ENCODE results near the gene SET. TPM values are rescaled to one million over a fixed set of nuclear protein-coding genes. Genes with fewer than 3 reads are reported as not detected.

The SET gene
- polyA plus RNA-seq, 1 donor (not counting 4 experiments of a cell fraction or from before 2014, with no cell fraction given) = 267 TPM

GRCh38 chr9:128656416-128657343, 32.3 kb upstream of the SET start, which contains the start of gene DYNC2I2:
Gene DYNC2I2 (minus strand): TSS chr9:128656847. CDS start chr9:128656726, 121 bp downstream.
- Histone ChIP-seq H4K20me1 (ENCODE audit: control insufficient read depth, extremely low read depth, insufficient read depth, low read length) (no peaks in the 10 kb centered on the region), H3K79me2 (ENCODE audit: control insufficient read depth, insufficient read depth, low read length) (no peaks in the 10 kb centered on the region), H3K9me1 (ENCODE audit: control insufficient read depth, extremely low read depth, insufficient read depth, low read length) (no peaks in the 10 kb centered on the region), H3K4me2 (ENCODE audit: control insufficient read depth, extremely low read depth, insufficient read depth, low read depth, low read length) (peak within 1 kb of the TSS; percentile 94), H3K4me1 (ENCODE audit: control insufficient read depth, extremely low read depth, insufficient read depth, low read length) (no peaks in the 10 kb centered on the region), H3K4me3 (ENCODE audit: control insufficient read depth in 2 of 3, extremely low read depth in 1 of 3, insufficient read depth in 2 of 3, low read depth in 1 of 3, low read length in 3 of 3) (peak within 1 kb of the TSS; percentile 45 to 83 (median 76)), H2AFZ (ENCODE audit: control insufficient read depth, low read length) (peak within 1 kb of the TSS; percentile 98), H3K27ac (ENCODE audit: control insufficient read depth, insufficient read depth, low read length) (peak within 1 kb of the TSS; percentile 98), H3K9ac (ENCODE audit: control insufficient read depth, extremely low read depth, insufficient read depth, low read length) (peak within 1 kb of the TSS; percentile 98), H3K9me3 (ENCODE audit: control insufficient read depth, low read depth, low read length) (no peaks in the 10 kb centered on the region), H3K27me3 (ENCODE audit: control insufficient read depth, extremely low read depth, insufficient read depth, low read length) (no peaks in the 10 kb centered on the region), H3K36me3 (ENCODE audit: control insufficient read depth in 2 of 2, extremely low read depth in 1 of 2, insufficient read depth in 2 of 2, low read length in 2 of 2) (no peaks in the 10 kb centered on the region)
- DNase-seq (ENCODE audit: low read depth, low spot score) (peak; percentile 46), FAIRE-seq (no peak)
- dilution Hi-C loops (cut with MboI; ENCODE audit: extremely low pct_ligation_motif_present, low sequenced_read_pairs) = no loop called here
- TF ChIP-seq EZH2 (IDR thresholded peaks at IDR 0.05; ENCODE audit: low read length) = no peak
- TF ChIP-seq, protein P1, sequence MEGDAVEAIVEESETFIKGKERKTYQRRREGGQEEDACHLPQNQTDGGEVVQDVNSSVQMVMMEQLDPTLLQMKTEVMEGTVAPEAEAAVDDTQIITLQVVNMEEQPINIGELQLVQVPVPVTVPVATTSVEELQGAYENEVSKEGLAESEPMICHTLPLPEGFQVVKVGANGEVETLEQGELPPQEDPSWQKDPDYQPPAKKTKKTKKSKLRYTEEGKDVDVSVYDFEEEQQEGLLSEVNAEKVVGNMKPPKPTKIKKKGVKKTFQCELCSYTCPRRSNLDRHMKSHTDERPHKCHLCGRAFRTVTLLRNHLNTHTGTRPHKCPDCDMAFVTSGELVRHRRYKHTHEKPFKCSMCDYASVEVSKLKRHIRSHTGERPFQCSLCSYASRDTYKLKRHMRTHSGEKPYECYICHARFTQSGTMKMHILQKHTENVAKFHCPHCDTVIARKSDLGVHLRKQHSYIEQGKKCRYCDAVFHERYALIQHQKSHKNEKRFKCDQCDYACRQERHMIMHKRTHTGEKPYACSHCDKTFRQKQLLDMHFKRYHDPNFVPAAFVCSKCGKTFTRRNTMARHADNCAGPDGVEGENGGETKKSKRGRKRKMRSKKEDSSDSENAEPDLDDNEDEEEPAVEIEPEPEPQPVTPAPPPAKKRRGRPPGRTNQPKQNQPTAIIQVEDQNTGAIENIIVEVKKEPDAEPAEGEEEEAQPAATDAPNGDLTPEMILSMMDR (optimal IDR thresholded peaks at IDR 0.05 in 1 of 3, IDR thresholded peaks at IDR 0.05 in 1 of 3, conservative IDR thresholded peaks at IDR 0.05 in 1 of 3; ENCODE audit: extremely low read depth in 1 of 3, insufficient read depth in 2 of 3, low read length in 3 of 3) = no peak

- Histone ChIP-seq H4K20me1 (ENCODE audit: control insufficient read depth, extremely low read depth, insufficient read depth, low read length) (no peaks in the 10 kb centered on the region), H2AFZ (ENCODE audit: control insufficient read depth, low read length) (peak overlapping the region; percentile 98), H3K79me2 (ENCODE audit: control insufficient read depth, insufficient read depth, low read length) (no peaks in the 10 kb centered on the region), H3K27me3 (ENCODE audit: control insufficient read depth, extremely low read depth, insufficient read depth, low read length) (no peaks in the 10 kb centered on the region), H3K4me1 (ENCODE audit: control insufficient read depth, extremely low read depth, insufficient read depth, low read length) (no peaks in the 10 kb centered on the region), H3K4me2 (ENCODE audit: control insufficient read depth, extremely low read depth, insufficient read depth, low read depth, low read length) (peak overlapping the region; percentile 94), H3K36me3 (ENCODE audit: control insufficient read depth in 2 of 2, extremely low read depth in 1 of 2, insufficient read depth in 2 of 2, low read length in 2 of 2) (no peaks in the 10 kb centered on the region), H3K9me3 (ENCODE audit: control insufficient read depth, low read depth, low read length) (no peaks in the 10 kb centered on the region), H3K9ac (ENCODE audit: control insufficient read depth, extremely low read depth, insufficient read depth, low read length) (peak overlapping the region; percentile 98), H3K27ac (ENCODE audit: control insufficient read depth, insufficient read depth, low read length) (peak overlapping the region; percentile 98), H3K9me1 (ENCODE audit: control insufficient read depth, extremely low read depth, insufficient read depth, low read length) (no peaks in the 10 kb centered on the region), H3K4me3 (ENCODE audit: control insufficient read depth in 2 of 3, extremely low read depth in 1 of 3, insufficient read depth in 2 of 3, low read depth in 1 of 3, low read length in 3 of 3) (no peak overlapping the region)
- DNase-seq (ENCODE audit: low read depth, low spot score) (no peak), FAIRE-seq (no peak)
- TF ChIP-seq, protein P1 (optimal IDR thresholded peaks at IDR 0.05 in 1 of 3, IDR thresholded peaks at IDR 0.05 in 1 of 3, conservative IDR thresholded peaks at IDR 0.05 in 1 of 3; ENCODE audit: extremely low read depth in 1 of 3, insufficient read depth in 2 of 3, low read length in 3 of 3) = no peak
- TF ChIP-seq EZH2 (IDR thresholded peaks at IDR 0.05; ENCODE audit: low read length) = no peak
- dilution Hi-C loops (cut with MboI; ENCODE audit: extremely low pct_ligation_motif_present, low sequenced_read_pairs) = no loop called here
Measured at GRCh38 chr9:128657344-128657704, 31.7 kb upstream of the SET start.
